CD14-positive monocyte (primary cell): ENCODE results near the gene CENPI. TPM values are rescaled to one million over a fixed set of nuclear protein-coding genes. Genes with fewer than 3 reads are reported as not detected.

ENCODE experiments used
- DNase-seq, 3 donors: peaks; one replicate each; pipeline ENCODE4 v3.0.0-alpha.2; 2011 to 2022
- H2AFZ ChIP-seq: 2 replicates; pipeline ENCODE4 v1.6.0; 2012; ENCODE audit warnings: mild to moderate bottlenecking, low read depth, low read length, inconsistent platforms; ENCODE audit not compliant: insufficient read depth, poor library complexity, severe bottlenecking
- H3K27ac ChIP-seq, 2 donors: 1 replicate in 1 of 2; 2 replicates in 1 of 2; pipeline ENCODE4 v1.5.1; 2012 to 2013; ENCODE audit warnings: low read length in 2 of 2, control low read depth in 1 of 2, inconsistent platforms in 1 of 2, low read depth in 1 of 2, mild to moderate bottlenecking in 1 of 2
- H3K27me3 ChIP-seq, 2 donors: one replicate each; pipeline versions ENCODE4 v1.6.0 to v1.6.1; 2011 to 2013; ENCODE audit warnings: low read length in 2 of 2; ENCODE audit not compliant: control insufficient read depth in 2 of 2, insufficient read depth in 2 of 2
- H3K36me3 ChIP-seq, 2 donors: replicated peaks in 1 of 2; 1 replicate in 1 of 2; 2 replicates in 1 of 2; pipeline versions ENCODE4 v1.5.1 to v1.6.1; 2012 to 2013; ENCODE audit warnings: low read length in 2 of 2, control low read depth in 1 of 2, inconsistent platforms in 1 of 2, mild to moderate bottlenecking in 1 of 2; ENCODE audit not compliant: insufficient read depth in 2 of 2, control insufficient read depth in 1 of 2
- H3K4me1 ChIP-seq, 2 donors: 1 replicate in 1 of 2; 2 replicates in 1 of 2; pipeline versions ENCODE4 v1.5.1 to v1.6.1; 2012 to 2013; ENCODE audit warnings: low read length in 2 of 2, control low read depth in 1 of 2, inconsistent platforms in 1 of 2, mild to moderate bottlenecking in 1 of 2, moderate library complexity in 1 of 2; ENCODE audit not compliant: insufficient read depth in 2 of 2, control insufficient read depth in 1 of 2
- H3K4me2 ChIP-seq: replicated peaks from 2 replicates; pipeline ENCODE3; 2012; ENCODE audit warnings: low read length, moderate library complexity, mild to moderate bottlenecking; ENCODE audit not compliant: poor library complexity, severe bottlenecking; ENCODE audit errors: extremely low read depth
- H3K4me3 ChIP-seq, 3 experiments: fragments of 200-600 bp in 1 of 3; sonication (generic) in 1 of 3; replicated peaks in 1 of 3; 1 replicate in 2 of 3; 2 replicates in 1 of 3; pipeline ENCODE4 v1.5.1; 2011 to 2013; ENCODE audit warnings: low read length in 3 of 3, mild to moderate bottlenecking in 3 of 3, control low read depth in 2 of 3, low read depth in 2 of 3, inconsistent platforms in 1 of 3, moderate library complexity in 1 of 3
- H3K79me2 ChIP-seq: 2 replicates; pipeline ENCODE4 v1.6.0; 2012; ENCODE audit warnings: mild to moderate bottlenecking, control low read depth, inconsistent platforms, low read length, moderate library complexity; ENCODE audit not compliant: insufficient read depth
- H3K9ac ChIP-seq: 2 replicates; pipeline ENCODE4 v1.6.0; 2017; ENCODE audit warnings: low read length, mild to moderate bottlenecking; ENCODE audit not compliant: insufficient read depth, poor library complexity, severe bottlenecking
- H3K9me3 ChIP-seq, 2 donors: replicated peaks in 1 of 2; 1 replicate in 1 of 2; 2 replicates in 1 of 2; pipeline versions ENCODE4 v1.5.1 to v1.6.1; 2012 to 2013; ENCODE audit warnings: low read length in 2 of 2, control low read depth in 1 of 2; ENCODE audit not compliant: control insufficient read depth in 1 of 2, insufficient read depth in 1 of 2
- H4K20me1 ChIP-seq: 2 replicates; pipeline ENCODE4 v1.6.0; 2012; ENCODE audit warnings: mild to moderate bottlenecking, low read length, control low read depth, moderate library complexity; ENCODE audit not compliant: insufficient read depth
- H3K27ac Mint-ChIP-seq, 7 donors: one replicate each; pipeline ENCODE4 v1.8.0; 2020; ENCODE audit warnings: mild to moderate bottlenecking in 7 of 7, mixed read lengths in 7 of 7, moderate library complexity in 6 of 7, inconsistent platforms in 2 of 7
- H3K27me3 Mint-ChIP-seq, 3 donors: one replicate each; pipeline ENCODE4 v1.8.0; 2021 to 2022; ENCODE audit warnings: low read depth in 3 of 3, mild to moderate bottlenecking in 3 of 3, mixed read lengths in 3 of 3, moderate library complexity in 3 of 3, inconsistent platforms in 1 of 3
- H3K36me3 Mint-ChIP-seq, 2 donors: one replicate each; pipeline ENCODE4 v1.8.0; 2020; ENCODE audit warnings: mixed read lengths in 2 of 2, inconsistent platforms in 1 of 2, mild to moderate bottlenecking in 1 of 2
- H3K4me1 Mint-ChIP-seq: one replicate; pipeline ENCODE4 v1.8.0; 2020; ENCODE audit warnings: mild to moderate bottlenecking, mixed read lengths
- H3K4me3 Mint-ChIP-seq, 2 donors: one replicate each; pipeline ENCODE4 v1.8.0; 2020; ENCODE audit warnings: mild to moderate bottlenecking in 2 of 2, mixed read lengths in 2 of 2, moderate library complexity in 1 of 2
- H3K9me3 Mint-ChIP-seq, 7 donors: one replicate each; pipeline ENCODE4 v1.8.0; 2020 to 2022; ENCODE audit warnings: mixed read lengths in 7 of 7, mild to moderate bottlenecking in 6 of 7, moderate library complexity in 6 of 7, inconsistent platforms in 2 of 7
- CTCF ChIP-seq: fragments of 200-600 bp; IDR thresholded peaks from one replicate; pipeline ENCODE4 v1.8.0; 2022; ENCODE audit warnings: antibody characterized with exemption, mild to moderate bottlenecking
- WGBS: methylation state at CpG from one replicate; pipeline ENCODE4 v1.1.5; 2013; ENCODE audit warnings: missing lambda C conversion rate; ENCODE audit not compliant: insufficient coverage; 5-methylcytosine and 5-hydroxymethylcytosine counted together
- intact Hi-C, 2 donors: fragments of 100-400 bp; cut with micrococcal nuclease; formaldehyde crosslinking; loops; one replicate each; pipeline versions ENCODE4 v1.15.0 to v1.15.1; 2023
- polyA plus RNA-seq, 3 donors: library from polyadenylated mRNA; depleted of rRNA in 1 of 3; unstranded in 2 of 3; stranded (reverse) in 1 of 3; fragments of 300-500 nt in 2 of 3; fragments of >200 nt in 1 of 3; fragmentation: Illumina TruSeq in 2 of 3; gene quantifications; 1 replicate in 2 of 3; 2 replicates in 1 of 3; pipeline ENCODE4 v1.2.3, GENCODE V29; 2012 to 2021

CENPI gene
- polyA plus RNA-seq, 3 donors: 0.07 to 0.17 TPM; not detected in 1

- Mint-ChIP-seq H3K27me3 (peaks cover 9 to 24% (median 22%) of the 10 kb centered on the region in 3 donors), H3K9me3 (peaks cover 0 to 3% (median 0%) of the 10 kb centered on the region in 7 donors), H3K27ac (no peak overlapping the region), H3K4me1 (peaks cover 6% of the 10 kb centered on the region), H3K36me3 (no peaks in the 10 kb centered on the region), H3K4me3 (no peak overlapping the region)
- Histone ChIP-seq H3K4me3 (no peak overlapping the region), H3K27me3 (peaks cover 4 to 23% of the 10 kb centered on the region in 2 donors), H3K9ac (no peak overlapping the region), H3K36me3 (no peaks in the 10 kb centered on the region), H3K9me3 (no peaks in the 10 kb centered on the region), H4K20me1 (no peaks in the 10 kb centered on the region), H3K4me1 (no peaks in the 10 kb centered on the region), H3K79me2 (no peaks in the 10 kb centered on the region), H3K4me2 (no peak overlapping the region), H3K27ac (no peak overlapping the region), H2AFZ (no peak overlapping the region)
- TF ChIP-seq CTCF: no peak
- intact Hi-C loops: no loop called here
- no peak for DNase-seq
- no CpG with 5 or more reads among the region's 8 CpGs for WGBS
Measured at GRCh38 chrX:101079736-101080270, 18.2 kb upstream of the CENPI start.

DNA sequence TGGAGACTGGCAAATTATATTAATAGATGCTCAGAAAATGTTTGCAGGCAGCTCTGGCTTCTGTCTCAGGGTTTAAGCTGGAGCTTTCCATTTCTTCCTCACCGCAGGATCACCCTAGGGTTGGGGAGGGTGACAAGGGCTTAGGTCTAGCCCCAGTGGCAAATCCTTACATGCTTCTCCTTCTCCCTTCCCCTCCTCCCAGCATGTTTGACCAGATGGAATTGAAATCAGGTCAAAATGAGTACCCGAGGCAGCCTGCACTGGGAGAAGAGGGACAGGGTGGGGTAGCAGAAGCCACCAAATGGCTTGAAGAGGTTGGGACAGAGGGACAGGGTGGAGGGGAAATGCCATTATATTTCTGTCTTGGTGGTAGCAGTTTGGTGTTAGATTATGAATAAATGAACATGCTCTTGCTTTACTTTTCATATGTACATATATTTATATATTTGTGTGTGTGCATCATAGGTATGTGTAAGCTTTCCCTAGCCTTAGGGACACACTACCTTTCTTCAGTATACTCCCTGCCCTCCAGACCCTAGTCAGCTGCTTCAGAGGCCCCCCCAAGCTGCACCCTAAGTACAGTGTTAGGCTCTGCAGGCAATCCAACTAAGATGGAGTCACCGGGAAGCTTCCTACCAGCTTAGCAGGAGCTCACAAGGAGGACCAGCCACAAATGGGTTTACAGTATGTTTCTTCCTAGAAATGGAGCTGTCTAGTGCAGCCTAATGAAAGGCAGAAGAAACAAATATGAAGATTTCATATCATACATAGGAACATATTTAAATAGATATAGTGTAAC is 17.5 kb upstream of the CENPI start:
- H3K4me1 Mint-ChIP-seq: peaks cover 6% of the 10 kb centered on the region
- no peaks in the 10 kb centered on the region for H3K36me3 Mint-ChIP-seq
- H3K4me3 Mint-ChIP-seq: no peak overlapping the region
- no peak overlapping the region for H3K27ac Mint-ChIP-seq
- H3K9me3 ChIP-seq: no peaks in the 10 kb centered on the region
- H3K27me3 Mint-ChIP-seq: peaks cover 9 to 24% (median 22%) of the 10 kb centered on the region in 3 donors
- H3K9ac ChIP-seq: no peak overlapping the region
- peaks cover 0 to 3% (median 0%) of the 10 kb centered on the region in 7 donors for H3K9me3 Mint-ChIP-seq
- H3K27me3 ChIP-seq: peaks cover 4 to 23% of the 10 kb centered on the region in 2 donors
- WGBS: no CpG with 5 or more reads among the region's 3 CpGs
- no peaks in the 10 kb centered on the region for H3K4me1 ChIP-seq
- H3K4me2 ChIP-seq: no peak overlapping the region
- intact Hi-C loops: no loop called here
- H3K36me3 ChIP-seq: no peaks in the 10 kb centered on the region
- H4K20me1 ChIP-seq: no peaks in the 10 kb centered on the region
- H3K4me3 ChIP-seq: no peak overlapping the region
- H3K79me2 ChIP-seq: no peaks in the 10 kb centered on the region
- H3K27ac ChIP-seq: no peak overlapping the region
- TF ChIP-seq CTCF: no peak
- DNase-seq: no peak
- no peak overlapping the region for H2AFZ ChIP-seq
